PC-3 (cell line): ENCODE measurements around the gene ZNF358.

Experiments
- CTCF ChIP-seq: fragments of 300-600 bp; sonication (generic); conservative IDR thresholded peaks from 2 replicates; pipeline ENCODE4 v1.5.1; 2017; ENCODE audit warnings: antibody characterized with exemption, low read depth, mild to moderate bottlenecking, low read length
- EZH2 ChIP-seq: fragments of 300-600 bp; sonication (generic); IDR thresholded peaks from one replicate; pipeline ENCODE4 v1.6.1; 2017; ENCODE audit warnings: antibody characterized with exemption, mild to moderate bottlenecking, low read length; ENCODE audit not compliant: unreplicated experiment

DNA sequence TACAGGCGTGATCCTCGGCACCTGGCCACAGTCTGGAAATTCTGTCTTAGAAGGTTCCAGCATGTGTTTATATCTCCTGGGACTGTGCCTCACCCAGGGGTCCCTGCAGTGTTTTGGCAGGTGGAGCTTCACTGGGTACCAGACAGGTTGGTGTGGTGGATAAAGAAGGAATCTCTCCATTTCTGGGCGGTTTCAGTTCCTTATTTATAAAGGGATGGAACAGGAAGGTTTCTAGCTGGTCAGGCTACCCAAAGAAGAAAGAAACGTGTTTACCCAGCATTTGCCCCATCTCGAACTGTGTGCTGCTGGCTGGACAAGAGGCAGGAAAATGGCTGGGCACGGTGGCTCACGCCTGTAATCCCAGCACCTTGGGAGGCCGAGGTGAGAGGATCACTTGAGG lies 29.4 kb downstream of the ZNF358 start:
- no peak for TF ChIP-seq CTCF
- TF ChIP-seq EZH2: no peak
